Upper lobe of left lung (tissue), 6 donors: ENCODE measurements around the gene RPL38. TPM values are rescaled to one million over a fixed set of nuclear protein-coding genes. Genes with fewer than 3 reads are reported as not detected.
A peak's percentile ranks its signal among the peaks of the same experiment; 100 is the strongest.

Experiments
- ATAC-seq, 2 donors: fragments of 200-7000 bp; cut with Tn5 transposase; one replicate each; pipeline ENCODE4 v1.9.1; 2022; ENCODE audit warnings: mild to moderate bottlenecking in 2 of 2, moderate library complexity in 2 of 2; ENCODE audit not compliant: low FRiP score in 2 of 2
- DNase-seq, 2 donors: peaks; one replicate each; pipeline ENCODE4 v3.0.0-alpha.2; 2019 to 2020
- H3K27ac ChIP-seq, 4 donors: fragments of 200-600 bp; sonication (generic); one replicate each; pipeline ENCODE4 v1.5.1; 2016 to 2019
- H3K27me3 ChIP-seq, 4 donors: fragments of 200-600 bp; sonication (generic); one replicate each; pipeline ENCODE4 v1.5.1; 2017 to 2019
- H3K36me3 ChIP-seq, 4 donors: fragments of 200-600 bp; sonication (generic); one replicate each; pipeline ENCODE4 v1.5.1; 2016 to 2019
- H3K4me1 ChIP-seq, 4 donors: fragments of 200-600 bp; sonication (generic); one replicate each; pipeline ENCODE4 v1.5.1; 2018 to 2019
- H3K4me3 ChIP-seq, 4 donors: fragments of 200-600 bp; sonication (generic); one replicate each; pipeline ENCODE4 v1.5.1; 2017 to 2019; ENCODE audit warnings: mild to moderate bottlenecking in 2 of 4, moderate library complexity in 1 of 4
- H3K9me3 ChIP-seq, 4 donors: fragments of 200-600 bp; sonication (generic); one replicate each; pipeline ENCODE4 v1.5.1; 2018 to 2019
- CTCF ChIP-seq, 6 experiments: fragments of 450-650 bp in 4 of 6; fragments of 200-600 bp in 2 of 6; sonication (generic) in 2 of 6; IDR thresholded peaks; one replicate each; pipeline ENCODE4 v1.5.1; 2016 to 2019; ENCODE audit warnings: antibody characterized with exemption in 6 of 6
- EP300 ChIP-seq, 4 donors: sonication (generic); formaldehyde crosslinking; IDR thresholded peaks; one replicate each; pipeline ENCODE4 v1.5.1; 2017; ENCODE audit warnings: antibody characterized with exemption in 4 of 4, control low read depth in 2 of 4
- POLR2A ChIP-seq, 4 donors: fragments of 450-650 bp; IDR thresholded peaks; one replicate each; pipeline ENCODE4 v1.5.1; 2016 to 2017; ENCODE audit warnings: antibody characterized with exemption in 4 of 4, mild to moderate bottlenecking in 2 of 4
- POLR2AphosphoS5 ChIP-seq, 2 donors: sonication (generic); formaldehyde crosslinking; IDR thresholded peaks; one replicate each; pipeline ENCODE4 v1.5.1; 2017; ENCODE audit warnings: antibody characterized with exemption in 2 of 2
- WGBS, 2 donors: methylation state at CpG; one replicate each; pipeline ENCODE4 v1.1.5; 2017 to 2018; 5-methylcytosine and 5-hydroxymethylcytosine counted together
- total RNA-seq, 6 donors: library from RNA; depleted of rRNA in 4 of 6; stranded (reverse); fragments of >200 nt in 4 of 6; gene quantifications; one replicate each; pipeline versions ENCODE4 v1.1.0 to v1.2.1, GENCODE V29; 2016 to 2021
- donor health status: DM: no; HTN: no; CAD: no; lungs with moderate emphysema.
- donor health status: DM: no; HTN: yes; CAD: no; lungs with severe emphysema.

Gene RPL38
- total RNA-seq, 6 donors from 2014 or later = 334 to 709 (median 485) TPM

- no peaks in the 10 kb centered on the region for H3K27me3 ChIP-seq
- H3K9me3 ChIP-seq = no peaks in the 10 kb centered on the region
- peak in 1 of 2 donors; percentile 71 for ATAC-seq
- WGBS, 2 donors = 60% methylated on average over 3 to 10 of the region's 10 CpGs
- no peak for TF ChIP-seq POLR2AphosphoS5 (IDR thresholded peaks at IDR 0.05)
- peak in 1 of 4 donors; percentile 46 for TF ChIP-seq POLR2A (IDR thresholded peaks at IDR 0.05)
- TF ChIP-seq CTCF (IDR thresholded peaks at IDR 0.05) = no peak
- DNase-seq = peak in 1 of 2 donors; percentile 55
- no peak overlapping the region for H3K4me3 ChIP-seq
- peaks cover 0 to 24% (median 7%) of the 10 kb centered on the region in 4 donors for H3K4me1 ChIP-seq
- peaks cover 0 to 5% (median 0%) of the 10 kb centered on the region in 4 donors for H3K36me3 ChIP-seq
- H3K27ac ChIP-seq = peak overlapping the region in 2 of 4 donors; percentile 1 to 39
Measured at GRCh38 chr17:74241431-74241830, 38.0 kb downstream of the RPL38 start.

- H3K9me3 ChIP-seq = no peaks in the 10 kb centered on the region
- DNase-seq (peak in 1 of 2 donors; percentile 34), ATAC-seq (no peak)
- H3K4me3 ChIP-seq = no peak overlapping the region
- peaks cover 0 to 5% (median 0%) of the 10 kb centered on the region in 4 donors for H3K36me3 ChIP-seq
- peaks cover 0 to 24% (median 7%) of the 10 kb centered on the region in 4 donors for H3K4me1 ChIP-seq
- TF ChIP-seq CTCF (IDR thresholded peaks at IDR 0.05) (no peak), EP300 (IDR thresholded peaks at IDR 0.05) (no peak), POLR2AphosphoS5 (IDR thresholded peaks at IDR 0.05) (no peak), POLR2A (IDR thresholded peaks at IDR 0.05) (no peak)
- no peaks in the 10 kb centered on the region for H3K27me3 ChIP-seq
- peak overlapping the region in 1 of 4 donors; percentile 39 for H3K27ac ChIP-seq
- WGBS, 2 donors = 71 to 86% methylated on average over 2 of the region's 2 CpGs
Measured at GRCh38 chr17:74241847-74242246, 38.4 kb downstream of the RPL38 start.

GRCh38 chr17:74243013-74243755 lies 39.7 kb downstream of the RPL38 start:
- Histone ChIP-seq H3K36me3 (peaks cover 0 to 5% (median 0%) of the 10 kb centered on the region in 4 donors), H3K9me3 (no peaks in the 10 kb centered on the region), H3K4me1 (peaks cover 0 to 24% (median 7%) of the 10 kb centered on the region in 4 donors), H3K4me3 (no peak overlapping the region), H3K27ac (no peak overlapping the region), H3K27me3 (no peaks in the 10 kb centered on the region)
- ATAC-seq (no peak), DNase-seq (peak in 1 of 2 donors; percentile 39)
- WGBS, 2 donors = 65 to 78% methylated on average over 3 to 12 of the region's 13 CpGs
- TF ChIP-seq CTCF (IDR thresholded peaks at IDR 0.05) = no peak

GRCh38 chr17:74244128-74244527 lies 40.6 kb downstream of the RPL38 start:
- H3K36me3 ChIP-seq = peaks cover 0 to 5% (median 0%) of the 10 kb centered on the region in 4 donors
- no peak overlapping the region for H3K27ac ChIP-seq
- no peaks in the 10 kb centered on the region for H3K27me3 ChIP-seq
- H3K4me1 ChIP-seq = peaks cover 0 to 24% (median 7%) of the 10 kb centered on the region in 4 donors
- DNase-seq (no peak), ATAC-seq (no peak)
- no peak overlapping the region for H3K4me3 ChIP-seq
- no peak for TF ChIP-seq CTCF (IDR thresholded peaks at IDR 0.05)
- TF ChIP-seq POLR2AphosphoS5 (IDR thresholded peaks at IDR 0.05) = no peak
- TF ChIP-seq POLR2A (IDR thresholded peaks at IDR 0.05) = no peak
- no peak for TF ChIP-seq EP300 (IDR thresholded peaks at IDR 0.05)
- WGBS, 2 donors = 90% methylated on average over 10 of the region's 10 CpGs
- no peaks in the 10 kb centered on the region for H3K9me3 ChIP-seq

GRCh38 chr17:74244548-74244947 lies 41.1 kb downstream of the RPL38 start:
- Histone ChIP-seq H3K4me3 (no peak overlapping the region), H3K9me3 (no peaks in the 10 kb centered on the region), H3K27me3 (no peaks in the 10 kb centered on the region), H3K4me1 (peaks cover 0 to 24% (median 7%) of the 10 kb centered on the region in 4 donors), H3K36me3 (peaks cover 0 to 5% (median 0%) of the 10 kb centered on the region in 4 donors), H3K27ac (no peak overlapping the region)
- DNase-seq = peak in 1 of 2 donors; percentile 52
- WGBS, 2 donors = 50 to 62% methylated on average over 6 of the region's 6 CpGs
- TF ChIP-seq POLR2A (IDR thresholded peaks at IDR 0.05) (no peak), EP300 (IDR thresholded peaks at IDR 0.05) (no peak), CTCF (IDR thresholded peaks at IDR 0.05) (no peak), POLR2AphosphoS5 (IDR thresholded peaks at IDR 0.05) (no peak)
- no peak for ATAC-seq
